Inflammatory macrophage (primary cell): ENCODE measurements around the gene SCN5A.
"Not testable (repeated sequence)": the region's sequence is repeated elsewhere in the genome, so short reads cannot be mapped to it uniquely, and the experiment has no call there.

Experiments
- DNase-seq, 2 donors: peaks; one replicate each; pipeline ENCODE4 v3.0.0-alpha.2; 2020 to 2022

SCN5A gene

GRCh38 chr3:38577371-38578080, 72.0 kb downstream of the SCN5A start:
- no peak for DNase-seq

GRCh38 chr3:38576526-38577370, 72.7 kb downstream of the SCN5A start:
- DNase-seq = no peak

DNA sequence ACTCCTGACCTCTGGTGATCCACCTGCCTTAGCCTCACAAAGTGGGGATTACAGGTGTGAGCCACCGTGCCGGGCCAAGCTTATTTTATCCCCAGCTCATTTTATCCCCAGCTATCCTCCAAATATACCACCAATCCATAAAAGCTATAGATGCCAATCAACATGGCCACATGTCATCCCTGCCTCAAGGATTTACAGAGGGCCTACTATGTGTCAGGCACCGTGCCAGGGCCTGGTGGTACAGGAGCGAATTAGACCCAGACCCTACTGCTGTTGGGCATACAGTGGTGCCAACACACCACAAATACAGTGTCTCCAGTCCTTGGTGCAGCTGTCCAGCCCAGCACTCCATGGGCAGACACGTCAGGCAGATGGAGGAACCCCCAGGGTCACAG, 73.4 kb downstream of the SCN5A start:
- DNase-seq = no peak

DNA sequence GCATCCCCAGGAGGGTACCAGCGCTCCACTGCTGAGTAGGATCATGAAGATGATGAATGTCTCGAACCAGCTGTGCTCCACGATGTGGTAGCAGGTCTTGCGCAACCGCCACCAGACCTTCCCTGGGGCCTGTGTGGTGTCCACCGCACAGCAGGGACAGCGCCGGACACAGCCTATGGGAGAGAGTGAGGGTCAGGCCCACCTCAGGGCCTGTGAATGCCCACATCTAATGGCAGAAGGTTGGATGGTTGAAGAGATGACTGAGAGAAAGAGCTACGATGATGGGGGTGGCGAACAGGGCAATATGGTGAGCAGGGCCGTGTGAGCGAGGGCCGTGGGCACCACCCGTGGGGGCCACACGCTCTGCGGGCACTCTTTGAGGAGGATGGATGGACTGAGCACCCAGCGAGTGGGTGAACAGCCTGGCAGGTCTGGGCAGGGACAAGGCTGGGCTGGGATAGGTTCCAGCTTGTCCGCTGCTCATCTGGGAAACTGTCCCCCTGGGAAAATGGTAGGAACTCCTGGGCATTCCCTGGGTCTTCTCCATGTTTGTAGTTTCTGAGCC, 74.1 kb downstream of the SCN5A start:
- DNase-seq = no peak

- peak; percentile 2 to 9 for DNase-seq
Observed at GRCh38 chr3:38574411-38575278, 74.8 kb downstream of the SCN5A start.

DNA sequence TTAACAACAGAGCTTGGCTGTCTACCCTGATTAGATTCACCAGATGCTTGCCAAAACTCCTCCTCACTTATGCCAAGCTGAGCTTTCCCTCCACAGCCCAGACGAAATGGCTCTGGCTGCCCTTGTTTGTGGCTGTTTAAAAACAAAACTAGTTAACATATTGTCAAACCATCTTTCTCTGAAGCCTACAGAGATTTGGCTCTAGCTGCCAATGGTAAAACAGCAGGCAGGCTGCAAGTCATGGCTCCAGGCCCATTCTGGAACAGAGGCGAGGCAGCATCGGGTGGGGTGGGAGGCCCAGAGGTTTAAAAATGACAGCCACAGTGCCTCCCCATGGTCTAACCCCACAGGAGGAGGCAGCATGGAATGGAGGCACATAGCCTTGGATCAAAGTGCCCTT, 75.9 kb downstream of the SCN5A start:
- no peak for DNase-seq

- no peak for DNase-seq
Observed at GRCh38 chr3:38573111-38573510, 76.4 kb downstream of the SCN5A start.

GRCh38 chr3:38567498-38567897, 82.0 kb downstream of the SCN5A start:
- DNase-seq = no peak

DNA sequence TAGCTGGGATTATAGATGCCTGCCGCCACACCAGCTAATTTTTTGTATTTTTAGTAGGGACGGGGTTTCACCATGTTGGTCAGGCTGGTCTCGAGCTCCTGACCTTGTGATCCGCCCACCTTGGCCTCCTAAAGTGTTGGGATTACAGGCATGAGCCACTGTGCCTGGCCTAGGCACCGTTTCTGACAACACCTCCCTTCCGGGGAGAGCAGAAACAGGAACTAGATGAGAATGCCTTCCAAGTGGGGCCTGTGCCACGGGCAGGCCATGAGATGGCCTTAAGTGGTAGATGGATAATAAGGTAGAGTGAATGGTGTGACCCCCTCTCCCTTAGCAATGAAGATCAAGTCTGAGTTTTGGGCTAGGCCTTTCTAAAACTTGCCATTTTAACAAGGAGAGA, 82.7 kb downstream of the SCN5A start:
- not testable (repeated sequence) for DNase-seq

DNA sequence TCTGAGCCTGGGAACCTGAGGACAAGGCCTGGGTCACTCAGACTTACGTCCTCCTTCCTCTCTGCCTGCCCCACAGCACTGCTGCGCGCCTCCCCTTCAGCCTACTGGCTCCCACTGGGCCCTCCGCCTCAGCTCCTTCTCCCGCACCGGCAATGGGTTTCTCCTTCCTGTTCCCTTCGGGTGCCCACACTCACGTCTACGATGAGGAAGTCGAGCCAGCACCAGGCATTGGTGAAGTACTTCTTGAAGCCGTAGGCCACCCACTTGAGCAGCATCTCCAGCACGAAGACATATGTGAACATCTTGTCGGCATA, 83.3 kb downstream of the SCN5A start:
- peak; percentile 4 to 27 for DNase-seq

DNA sequence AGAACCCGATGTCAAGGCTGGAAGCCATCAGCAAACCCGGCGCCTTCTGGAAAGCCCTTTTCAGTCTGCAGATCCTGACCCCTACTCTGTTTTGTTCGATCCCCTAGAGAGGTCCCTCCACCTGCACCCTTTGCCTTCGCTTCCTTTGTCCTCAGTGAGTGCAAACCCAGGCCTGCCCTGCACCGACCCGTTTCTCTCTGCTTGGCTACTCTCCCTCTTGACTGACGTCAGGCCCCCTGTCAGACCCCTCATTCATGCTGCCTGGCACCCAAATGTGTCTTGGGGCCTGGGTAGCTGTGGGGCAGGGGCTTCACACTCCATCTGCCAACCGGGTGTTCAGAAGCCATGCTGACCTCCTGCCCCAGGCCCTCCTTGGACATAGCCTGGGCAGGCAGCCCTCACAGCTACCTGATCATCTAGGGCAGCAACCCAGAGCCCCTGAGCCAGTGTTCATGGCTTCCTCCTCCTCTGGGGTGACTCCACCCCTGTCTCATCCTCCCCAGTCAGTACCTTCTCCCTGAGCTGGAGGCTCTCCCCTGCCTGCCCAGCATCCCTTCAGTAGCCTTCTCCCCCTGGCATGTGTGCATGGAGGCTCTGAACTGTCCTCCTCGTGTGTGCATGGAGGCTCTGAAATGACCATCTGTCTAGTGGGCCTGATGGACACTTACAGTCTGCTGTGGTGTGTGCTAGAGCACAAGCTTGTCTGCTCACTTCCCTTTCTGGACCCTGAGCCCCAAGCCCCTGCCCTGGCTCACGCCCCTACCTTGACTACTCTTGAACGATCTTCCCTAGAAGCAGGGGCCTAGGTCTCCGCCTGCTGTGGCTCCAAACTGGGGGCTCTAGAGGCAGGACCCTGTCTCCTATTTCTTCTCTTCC, 83.9 kb downstream of the SCN5A start:
- DNase-seq = no peak

GRCh38 chr3:38564631-38565338, 84.7 kb downstream of the SCN5A start:
- DNase-seq = no peak

GRCh38 chr3:38563886-38564270, 85.6 kb downstream of the SCN5A start:
- no peak for DNase-seq

DNA sequence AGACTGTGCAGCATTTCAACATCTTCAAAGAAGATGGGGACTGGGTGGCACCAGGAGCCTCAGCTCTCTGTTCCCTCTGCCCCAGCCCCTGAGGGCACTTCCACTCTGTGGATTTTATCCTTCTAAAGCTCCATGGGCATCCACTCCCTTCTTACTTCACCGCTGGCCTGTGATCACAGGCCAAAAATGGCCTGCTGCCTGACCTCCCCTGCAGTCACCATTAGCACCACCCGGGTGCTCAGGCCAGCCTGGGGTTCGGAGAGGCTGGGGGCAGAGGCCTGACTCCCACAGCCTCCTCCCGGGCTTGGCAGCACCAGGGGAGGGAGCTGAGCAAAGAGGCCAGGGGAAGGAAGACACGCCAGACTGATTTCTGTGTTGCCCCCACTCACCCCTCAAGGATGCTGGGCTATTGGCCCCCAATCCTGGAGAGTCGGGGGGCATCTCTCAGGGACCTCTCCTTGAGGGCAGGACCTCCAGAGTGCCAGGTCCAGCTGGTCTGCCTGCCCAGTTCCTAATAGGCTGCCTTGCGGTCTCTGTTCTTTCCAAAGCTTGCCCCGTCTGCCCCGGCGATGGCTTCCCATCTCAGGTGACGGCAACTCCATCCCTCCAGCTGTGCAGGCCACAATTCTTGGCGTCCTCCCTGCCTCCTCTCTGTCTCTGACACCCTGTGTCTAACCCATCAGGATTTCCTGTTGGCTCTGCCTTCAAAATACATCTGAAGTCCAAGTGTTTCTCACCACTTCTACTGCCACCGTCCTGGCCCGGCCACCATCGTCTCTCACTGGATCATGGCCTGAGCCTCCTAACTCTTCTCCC, 86.2 kb downstream of the SCN5A start:
- no peak for DNase-seq

DNA sequence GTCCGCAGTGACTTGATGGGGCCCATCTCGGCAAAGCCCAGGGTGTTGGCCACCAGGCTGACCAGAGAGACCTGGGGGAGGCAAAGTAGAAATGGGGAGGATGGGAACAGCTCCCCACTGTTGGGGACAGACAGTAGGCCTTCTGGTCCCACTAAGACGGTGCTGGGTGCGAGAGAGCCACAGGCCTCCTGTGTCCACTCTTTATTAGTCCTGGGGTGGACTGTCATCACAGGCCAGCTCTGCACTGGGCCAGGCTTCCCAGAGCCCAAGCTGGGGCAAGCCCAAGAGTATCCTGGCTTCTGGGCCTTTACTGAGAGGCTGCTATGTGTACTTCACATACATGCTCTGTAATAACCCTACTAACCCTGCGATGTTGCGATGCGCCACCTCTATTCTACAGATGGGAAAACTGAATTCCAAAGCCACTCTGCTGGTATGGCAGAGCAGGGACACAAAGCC, 87.0 kb downstream of the SCN5A start:
- DNase-seq = no peak

- DNase-seq = no peak
Observed at GRCh38 chr3:38561746-38562466, 87.6 kb downstream of the SCN5A start.

GRCh38 chr3:38560996-38561717, 88.3 kb downstream of the SCN5A start:
- DNase-seq = no peak

GRCh38 chr3:38560284-38560683, 89.2 kb downstream of the SCN5A start:
- no peak for DNase-seq

GRCh38 chr3:38558864-38559263, 90.6 kb downstream of the SCN5A start:
- DNase-seq = no peak
